H54 (cell line): ENCODE results near the gene LMLN.

Experiments
- DNase-seq: peaks from one replicate; pipeline ENCODE4 v3.0.0; 2011; ENCODE audit warnings: low spot score, mixed read lengths; ENCODE audit not compliant: insufficient read length
- FAIRE-seq: peaks from 3 replicates; lab custom pipeline; 2011; peaks lifted over from hg19 to GRCh38; lab: Jason Lieb, UNC
- POLR2A ChIP-seq: IDR thresholded peaks from 2 replicates; pipeline ENCODE4 v1.6.1; 2011; ENCODE audit warnings: low read depth, mild to moderate bottlenecking, low read length

Gene LMLN

GRCh38 chr3:197970588-197970987, 10.6 kb downstream of the LMLN start:
- no peak for TF ChIP-seq POLR2A
- FAIRE-seq (peak; percentile 78), DNase-seq (no peak)

- FAIRE-seq = no peak
- DNase-seq = no peak
These were observed 14.0 kb downstream of the LMLN start for GRCh38 chr3:197974016-197974415.

GRCh38 chr3:197975311-197975710, 15.3 kb downstream of the LMLN start:
- DNase-seq (no peak), FAIRE-seq (no peak)
- no peak for TF ChIP-seq POLR2A

More at GRCh38 chr3:197974016-197974415, 14.0 kb downstream of the LMLN start:
- TF ChIP-seq POLR2A = no peak

- no peak for TF ChIP-seq POLR2A
- FAIRE-seq (no peak), DNase-seq (no peak)
These were observed 23.1 kb downstream of the LMLN start for GRCh38 chr3:197983076-197983475.

GRCh38 chr3:197989651-197990050, 29.6 kb downstream of the LMLN start:
- FAIRE-seq (no peak), DNase-seq (no peak)
- no peak for TF ChIP-seq POLR2A

GRCh38 chr3:197994736-197995135, 34.7 kb downstream of the LMLN start:
- no peak for TF ChIP-seq POLR2A
- peak; percentile 78 for FAIRE-seq

GRCh38 chr3:197996855-197997254, 36.8 kb downstream of the LMLN start:
- DNase-seq (no peak), FAIRE-seq (no peak)
- no peak for TF ChIP-seq POLR2A

More at GRCh38 chr3:197994736-197995135, 34.7 kb downstream of the LMLN start:
- no peak for DNase-seq

- FAIRE-seq = no peak
- DNase-seq = no peak
- no peak for TF ChIP-seq POLR2A
These were observed 37.9 kb downstream of the LMLN start for GRCh38 chr3:197997936-197998335.

GRCh38 chr3:198017090-198017489, 57.1 kb downstream of the LMLN start:
- FAIRE-seq = no peak
- no peak for DNase-seq
- TF ChIP-seq POLR2A = no peak

GRCh38 chr3:198018416-198018815, 58.4 kb downstream of the LMLN start:
- DNase-seq = no peak
- FAIRE-seq = no peak
- TF ChIP-seq POLR2A = no peak

- FAIRE-seq (no peak), DNase-seq (no peak)
- no peak for TF ChIP-seq POLR2A
These were observed 59.1 kb downstream of the LMLN start for GRCh38 chr3:198019115-198019514.

GRCh38 chr3:198021320-198021719, 61.3 kb downstream of the LMLN start:
- FAIRE-seq (no peak), DNase-seq (no peak)
- TF ChIP-seq POLR2A = no peak

- DNase-seq (no peak), FAIRE-seq (no peak)
- TF ChIP-seq POLR2A = no peak
These were observed 62.6 kb downstream of the LMLN start for GRCh38 chr3:198022604-198023003.

- no peak for DNase-seq
- TF ChIP-seq POLR2A = no peak
- FAIRE-seq = no peak
These were observed 65.6 kb downstream of the LMLN start for GRCh38 chr3:198025644-198026043.

GRCh38 chr3:198026620-198027019, 66.6 kb downstream of the LMLN start:
- FAIRE-seq (no peak), DNase-seq (no peak)
- no peak for TF ChIP-seq POLR2A
